ENCODE results near the gene ST6GALNAC1. TPM values are rescaled to one million over a fixed set of nuclear protein-coding genes. Genes with fewer than 3 reads are reported as not detected.

Gene ST6GALNAC1
- total and polyA plus RNA-seq, 2 of the 8 experiments (the other 6 are each of a cell fraction or from before 2014, with no cell fraction given), result not detected

- Histone ChIP-seq H4K8ac (ENCODE audit: extremely low read depth, insufficient read depth, low read length) (no peak overlapping the region), H4K5ac (ENCODE audit: insufficient read length, low read depth, low read length) (no peak overlapping the region), H3K9ac (replicated peaks in 1 of 4; ENCODE audit: extremely low read depth in 1 of 4, low read depth in 3 of 4, low read length in 3 of 4) (no peak overlapping the region), H3K56ac (replicated peaks; ENCODE audit: insufficient read length, low read depth, low read length) (no peak overlapping the region), H3K4me2 (ENCODE audit: insufficient read depth in 1 of 2, low read depth in 2 of 2, low read length in 2 of 2) (no peak overlapping the region), H4K20me1 (replicated peaks in 1 of 2; ENCODE audit: control insufficient read depth in 1 of 2, insufficient read depth in 2 of 2, low read length in 2 of 2) (peaks cover 0 to 3% of the 10 kb centered on the region in 2 experiments), H3K27me3 (replicated peaks in 1 of 4; ENCODE audit: control insufficient read depth in 3 of 4, extremely low read depth in 1 of 4, insufficient read depth in 3 of 4, low read length in 3 of 4) (no peaks in the 10 kb centered on the region), H3K14ac (ENCODE audit: insufficient read length) (no peak overlapping the region), H2BK5ac (ENCODE audit: low read depth, low read length) (no peak overlapping the region), H2BK12ac (ENCODE audit: low read depth, low read length) (peak overlapping the region; percentile 50; the same call in 1 of the 2 replicates), H4K91ac (replicated peaks; ENCODE audit: insufficient read length, low read length) (no peak overlapping the region), H3K79me1 (ENCODE audit: low read depth, low read length) (no peaks in the 10 kb centered on the region), H3K4ac (replicated peaks; ENCODE audit: insufficient read length, low read depth, low read length) (no peak overlapping the region), H2AFZ (ENCODE audit: low read length) (no peak overlapping the region), H3K36me3 (ENCODE audit: control insufficient read depth in 2 of 4, insufficient read depth in 4 of 4, low read length in 3 of 4) (no peaks in the 10 kb centered on the region), H3K23me2 (ENCODE audit: low read depth, low read length) (no peaks in the 10 kb centered on the region), H3K4me3 (ENCODE audit: extremely low read depth in 1 of 4, insufficient read depth in 2 of 4, low read depth in 3 of 4, low read length in 4 of 4) (no peak overlapping the region), H3K27ac (ENCODE audit: low read depth, low read length) (no peak overlapping the region), H3K23ac (ENCODE audit: insufficient read length) (no peak overlapping the region), H3K9me3 (ENCODE audit: insufficient read depth in 2 of 2, low read depth in 1 of 2, low read length in 1 of 2) (no peaks in the 10 kb centered on the region), H2BK120ac (replicated peaks; ENCODE audit: low read depth, low read length) (no peak overlapping the region), H3K4me1 (replicated peaks in 1 of 4; ENCODE audit: control insufficient read depth in 3 of 4, insufficient read depth in 4 of 4, low read length in 3 of 4) (peaks cover 0 to 19% (median 10%) of the 10 kb centered on the region in 4 experiments; a peak in 5 of 7 replicates), H2BK15ac (ENCODE audit: low read length) (no peak overlapping the region), H3K18ac (ENCODE audit: extremely low read depth, low read length) (no peak overlapping the region), H2BK20ac (ENCODE audit: low read length) (0 out of 2 replicates have a peak overlapping the region, but pooled peaks have one; percentile 9), H2AK5ac (ENCODE audit: low read depth, low read length) (no peak overlapping the region), H3K79me2 (ENCODE audit: control insufficient read depth in 1 of 2, insufficient read depth in 2 of 2, low read length in 2 of 2) (no peaks in the 10 kb centered on the region)
- FAIRE-seq (peak; percentile 85), DNase-seq (ENCODE audit: low read depth in 1 of 2, low spot score in 2 of 2) (peak; percentile 62 to 90)
- WGBS, 2 experiments (ENCODE audit: extremely low coverage in 1 of 2, insufficient coverage in 1 of 2, insufficient read length in 1 of 2, insufficient replicate concordance in 2 of 2, low coverage in 1 of 2, low lambda C conversion rate in 2 of 2, missing lambda C conversion rate in 1 of 2), result 57% methylated on average over 13 of the region's 16 CpGs; no CpG with 5 or more reads in 1 of the 2 experiments
- ChIA-PET POLR2A (ENCODE audit: partially characterized antibody) (interaction anchor here (0.6 to 3.7 kb wide), 8 partner anchors 10 to 147 kb away, joined by 3 to 18 read pairs (median 4); no protein-coding TSS in a partner anchor), CTCF (ENCODE audit: partially characterized antibody) (interaction anchor here (0.6 to 13.1 kb wide), 59 partner anchors 9 to 328 kb away, joined by 3 to 155 read pairs (median 6); partner anchors contain the start of genes AANAT, MXRA7, PRCD and PRPSAP1)
- TF ChIP-seq USF2 (IDR thresholded peaks at IDR 0.05; ENCODE audit: low read length), result no peak
- TF ChIP-seq TAF7 (optimal IDR thresholded peaks at IDR 0.05; ENCODE audit: borderline replicate concordance, low read depth, low read length), result peak; percentile 34
- no peak for TF ChIP-seq SAP30 (IDR thresholded peaks at IDR 0.05; ENCODE audit: insufficient read depth, insufficient replicate concordance, low read length)
- no peak for TF ChIP-seq RBBP5 (IDR thresholded peaks at IDR 0.05; ENCODE audit: borderline replicate concordance, low read depth, low read length)
- TF ChIP-seq GABPA (IDR thresholded peaks at IDR 0.05; ENCODE audit: borderline replicate concordance, insufficient read depth, low read length), result peak; percentile 70; the same call in 1 of the 2 replicates
- TF ChIP-seq RNF2 (IDR thresholded peaks at IDR 0.05; ENCODE audit: borderline replicate concordance, low read depth, low read length, missing control alignments, poor library complexity, severe bottlenecking), result no peak
- TF ChIP-seq YY1 (IDR thresholded peaks at IDR 0.05; ENCODE audit: low read depth, low read length), result no peak
- peak; percentile 84 to 91 for TF ChIP-seq RAD21 (IDR thresholded peaks at IDR 0.05 in 1 of 2, conservative IDR thresholded peaks at IDR 0.05 in 1 of 2; ENCODE audit: low read depth in 2 of 2, low read length in 2 of 2)
Measured at GRCh38 chr17:76681222-76682137, 37.9 kb upstream of the ST6GALNAC1 start.
